HEK293 (cell line): ENCODE data around the gene CYB561D2.

Experiments
- INSM2 ChIP-seq: fragments of 450-650 bp; formaldehyde crosslinking; IDR thresholded peaks from 2 replicates; pipeline ENCODE4 v1.5.1; 2016; ENCODE audit warnings: missing biosample characterization, missing genetic modification characterization
- KLF9 ChIP-seq: fragments of 450-650 bp; formaldehyde crosslinking; IDR thresholded peaks from 2 replicates; pipeline ENCODE4 v1.5.1; 2016; ENCODE audit warnings: missing biosample characterization, missing genetic modification characterization, low read depth
- SP7 ChIP-seq: fragments of 450-650 bp; formaldehyde crosslinking; IDR thresholded peaks from 2 replicates; pipeline ENCODE4 v1.5.1; 2016; ENCODE audit warnings: missing biosample characterization, missing genetic modification characterization
- ZBTB17 ChIP-seq: fragments of 450-650 bp; formaldehyde crosslinking; IDR thresholded peaks from 2 replicates; pipeline ENCODE4 v1.5.1; 2016; ENCODE audit warnings: missing biosample characterization, missing genetic modification characterization
- ZBTB20 ChIP-seq: fragments of 450-650 bp; formaldehyde crosslinking; IDR thresholded peaks from 2 replicates; pipeline ENCODE4 v1.5.1; 2016; ENCODE audit warnings: missing biosample characterization, missing genetic modification characterization
- ZBTB21 ChIP-seq: fragments of 450-650 bp; formaldehyde crosslinking; IDR thresholded peaks from 2 replicates; pipeline ENCODE4 v1.5.1; 2017; ENCODE audit warnings: missing biosample characterization, missing genetic modification characterization
- ZEB2 ChIP-seq: fragments of 450-650 bp; formaldehyde crosslinking; IDR thresholded peaks from 2 replicates; pipeline ENCODE4 v1.5.1; 2016; ENCODE audit warnings: missing biosample characterization, missing genetic modification characterization
- ZIC2 ChIP-seq: fragments of 450-650 bp; formaldehyde crosslinking; IDR thresholded peaks from 2 replicates; pipeline ENCODE4 v1.5.1; 2016; ENCODE audit warnings: missing biosample characterization, missing genetic modification characterization
- ZNF112 ChIP-seq: fragments of 450-650 bp; formaldehyde crosslinking; IDR thresholded peaks from 2 replicates; pipeline ENCODE4 v1.5.0; 2017; ENCODE audit warnings: missing biosample characterization, missing genetic modification characterization
- ZNF140 ChIP-seq: fragments of 450-650 bp; formaldehyde crosslinking; IDR thresholded peaks from 2 replicates; pipeline ENCODE4 v1.5.1; 2016; ENCODE audit warnings: missing biosample characterization, missing genetic modification characterization
- ZNF184 ChIP-seq: fragments of 450-650 bp; IDR thresholded peaks from 2 replicates; pipeline ENCODE4 v1.5.1; 2018; ENCODE audit warnings: missing biosample characterization, mild to moderate bottlenecking, missing genetic modification characterization
- ZNF202 ChIP-seq: fragments of 450-650 bp; formaldehyde crosslinking; IDR thresholded peaks from 2 replicates; pipeline ENCODE4 v1.5.1; 2016; ENCODE audit warnings: missing biosample characterization, missing genetic modification characterization, borderline replicate concordance
- ZNF280D ChIP-seq: fragments of 450-650 bp; formaldehyde crosslinking; IDR thresholded peaks from 2 replicates; pipeline ENCODE4 v1.5.1; 2016; ENCODE audit warnings: missing biosample characterization, missing genetic modification characterization
- ZNF292 ChIP-seq: fragments of 450-650 bp; formaldehyde crosslinking; IDR thresholded peaks from 2 replicates; pipeline ENCODE4 v1.5.1; 2016; ENCODE audit warnings: low read depth, missing biosample characterization, missing genetic modification characterization, borderline replicate concordance
- ZNF362 ChIP-seq: fragments of 450-650 bp; formaldehyde crosslinking; IDR thresholded peaks from 2 replicates; pipeline ENCODE4 v1.5.1; 2016; ENCODE audit warnings: missing biosample characterization, missing genetic modification characterization
- ZNF391 ChIP-seq: fragments of 450-650 bp; formaldehyde crosslinking; IDR thresholded peaks from 2 replicates; pipeline ENCODE4 v1.5.1; 2016; ENCODE audit warnings: low read depth, missing biosample characterization, missing genetic modification characterization, borderline replicate concordance
- ZNF473 ChIP-seq: fragments of 450-650 bp; formaldehyde crosslinking; IDR thresholded peaks from 2 replicates; pipeline ENCODE4 v1.5.1; 2017; ENCODE audit warnings: missing biosample characterization, missing genetic modification characterization
- ZNF510 ChIP-seq: fragments of 450-650 bp; formaldehyde crosslinking; IDR thresholded peaks from 2 replicates; pipeline ENCODE4 v1.5.1; 2018; ENCODE audit warnings: mild to moderate bottlenecking, missing genetic modification characterization, missing biosample characterization; ENCODE audit not compliant: insufficient replicate concordance
- ZNF654 ChIP-seq: fragments of 450-650 bp; formaldehyde crosslinking; IDR thresholded peaks from 2 replicates; pipeline ENCODE4 v1.5.1; 2016; ENCODE audit warnings: low read depth, missing biosample characterization, missing genetic modification characterization
- ZNF777 ChIP-seq: fragments of 450-650 bp; formaldehyde crosslinking; IDR thresholded peaks from 2 replicates; pipeline ENCODE4 v1.5.1; 2017; ENCODE audit warnings: missing biosample characterization, missing genetic modification characterization, borderline replicate concordance
- ZNF791 ChIP-seq: fragments of 450-650 bp; formaldehyde crosslinking; IDR thresholded peaks from 2 replicates; pipeline ENCODE4 v1.5.1; 2016; ENCODE audit warnings: missing biosample characterization, missing genetic modification characterization
- ZNF837 ChIP-seq: fragments of 450-650 bp; formaldehyde crosslinking; IDR thresholded peaks from 2 replicates; pipeline ENCODE4 v1.5.1; 2016; ENCODE audit warnings: missing biosample characterization, missing genetic modification characterization
- ZNF843 ChIP-seq: fragments of 450-650 bp; formaldehyde crosslinking; IDR thresholded peaks from 2 replicates; pipeline ENCODE4 v1.5.1; 2016; ENCODE audit warnings: missing biosample characterization, missing genetic modification characterization
- ZSCAN16 ChIP-seq: fragments of 450-650 bp; formaldehyde crosslinking; IDR thresholded peaks from 2 replicates; pipeline ENCODE4 v1.5.1; 2016; ENCODE audit warnings: missing biosample characterization, missing genetic modification characterization
- TF ChIP-seq, protein P1 (sequence below): fragments of 450-650 bp; formaldehyde crosslinking; IDR thresholded peaks from 2 replicates; pipeline ENCODE4 v1.5.1; 2016; ENCODE audit warnings: missing biosample characterization, missing genetic modification characterization
- TF ChIP-seq, protein P2 (sequence below): fragments of 450-650 bp; formaldehyde crosslinking; IDR thresholded peaks from 2 replicates; pipeline ENCODE4 v1.5.1; 2016; ENCODE audit warnings: missing biosample characterization, missing genetic modification characterization, low read depth
- TF ChIP-seq, protein P3 (sequence below): fragments of 450-650 bp; formaldehyde crosslinking; IDR thresholded peaks from 2 replicates; pipeline ENCODE4 v1.5.1; 2016; ENCODE audit warnings: missing biosample characterization, missing genetic modification characterization
- TF ChIP-seq, protein P4 (sequence below): fragments of 450-650 bp; formaldehyde crosslinking; IDR thresholded peaks from 2 replicates; pipeline ENCODE4 v1.5.1; 2016; ENCODE audit warnings: missing biosample characterization, missing genetic modification characterization

The CYB561D2 gene

DNA sequence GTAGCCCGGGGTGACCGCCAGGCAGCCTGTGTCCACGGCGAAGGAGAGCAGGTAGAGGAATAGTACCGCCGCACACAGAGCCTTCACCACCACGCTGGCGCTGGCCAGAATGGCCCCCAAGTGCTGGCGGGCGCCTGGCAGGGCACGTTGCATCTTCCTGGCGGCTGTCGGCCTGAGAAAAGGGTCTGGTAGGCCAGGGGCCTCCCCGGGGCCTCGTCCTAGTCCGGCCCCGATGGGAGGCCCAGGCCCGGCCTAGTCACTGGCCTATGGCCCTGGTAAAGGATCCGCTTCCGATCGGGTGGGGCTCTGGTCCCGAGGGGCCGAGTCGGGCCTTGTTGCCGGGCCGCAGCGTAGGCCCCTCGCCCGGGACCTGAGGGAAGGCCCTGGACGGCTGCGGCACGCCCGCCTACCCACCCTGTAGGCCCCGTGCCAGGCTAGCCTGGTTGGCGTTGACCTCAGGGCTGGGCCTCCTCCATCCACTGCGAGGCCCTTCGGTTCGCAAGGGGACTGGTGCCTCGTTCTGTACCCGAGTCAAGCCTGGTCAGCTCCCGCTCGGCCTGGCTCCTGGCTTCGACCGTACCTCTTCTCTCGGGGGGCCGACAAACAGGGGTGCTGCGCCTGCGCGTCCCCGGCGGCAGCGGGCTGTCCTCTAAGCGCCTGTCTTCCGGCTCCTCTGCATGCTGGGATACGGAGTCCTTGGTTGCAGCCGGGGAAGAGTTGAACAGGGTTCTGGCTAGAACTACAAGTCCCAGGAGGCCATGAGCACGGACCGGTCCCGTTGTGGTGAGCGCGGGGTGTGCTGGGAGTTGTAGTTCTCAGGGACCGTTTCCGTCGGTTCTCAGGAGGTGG is 8.5 kb downstream of the CYB561D2 start, which contains the start of gene TMEM115 (continued):
- peak; percentile 96 for TF ChIP-seq ZBTB20
- TF ChIP-seq ZNF292 = no peak
- no peak for TF ChIP-seq ZNF362 (tag by site-specific recombination)
- TF ChIP-seq KLF9 (tag by site-specific recombination) = peak; percentile 50; the same call in 1 of the 2 replicates
- TF ChIP-seq ZNF791 (tag by site-specific recombination) = no peak
- TF ChIP-seq ZNF843 (tag by site-specific recombination) = no peak
- no peak for TF ChIP-seq ZNF510 (tag by site-specific recombination)
- no peak for TF ChIP-seq ZSCAN16
- no peak for TF ChIP-seq ZNF654 (tag by site-specific recombination)
- TF ChIP-seq, protein P1, sequence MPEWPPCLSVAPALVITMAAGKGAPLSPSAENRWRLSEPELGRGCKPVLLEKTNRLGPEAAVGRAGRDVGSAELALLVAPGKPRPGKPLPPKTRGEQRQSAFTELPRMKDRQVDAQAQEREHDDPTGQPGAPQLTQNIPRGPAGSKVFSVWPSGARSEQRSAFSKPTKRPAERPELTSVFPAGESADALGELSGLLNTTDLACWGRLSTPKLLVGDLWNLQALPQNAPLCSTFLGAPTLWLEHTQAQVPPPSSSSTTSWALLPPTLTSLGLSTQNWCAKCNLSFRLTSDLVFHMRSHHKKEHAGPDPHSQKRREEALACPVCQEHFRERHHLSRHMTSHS (tag by site-specific recombination) = no peak
- no peak for TF ChIP-seq ZNF112 (tag by site-specific recombination)
- TF ChIP-seq, protein P2, sequence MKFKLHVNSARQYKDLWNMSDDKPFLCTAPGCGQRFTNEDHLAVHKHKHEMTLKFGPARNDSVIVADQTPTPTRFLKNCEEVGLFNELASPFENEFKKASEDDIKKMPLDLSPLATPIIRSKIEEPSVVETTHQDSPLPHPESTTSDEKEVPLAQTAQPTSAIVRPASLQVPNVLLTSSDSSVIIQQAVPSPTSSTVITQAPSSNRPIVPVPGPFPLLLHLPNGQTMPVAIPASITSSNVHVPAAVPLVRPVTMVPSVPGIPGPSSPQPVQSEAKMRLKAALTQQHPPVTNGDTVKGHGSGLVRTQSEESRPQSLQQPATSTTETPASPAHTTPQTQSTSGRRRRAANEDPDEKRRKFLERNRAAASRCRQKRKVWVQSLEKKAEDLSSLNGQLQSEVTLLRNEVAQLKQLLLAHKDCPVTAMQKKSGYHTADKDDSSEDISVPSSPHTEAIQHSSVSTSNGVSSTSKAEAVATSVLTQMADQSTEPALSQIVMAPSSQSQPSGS (tag by site-specific recombination) = no peak
- TF ChIP-seq, protein P3, sequence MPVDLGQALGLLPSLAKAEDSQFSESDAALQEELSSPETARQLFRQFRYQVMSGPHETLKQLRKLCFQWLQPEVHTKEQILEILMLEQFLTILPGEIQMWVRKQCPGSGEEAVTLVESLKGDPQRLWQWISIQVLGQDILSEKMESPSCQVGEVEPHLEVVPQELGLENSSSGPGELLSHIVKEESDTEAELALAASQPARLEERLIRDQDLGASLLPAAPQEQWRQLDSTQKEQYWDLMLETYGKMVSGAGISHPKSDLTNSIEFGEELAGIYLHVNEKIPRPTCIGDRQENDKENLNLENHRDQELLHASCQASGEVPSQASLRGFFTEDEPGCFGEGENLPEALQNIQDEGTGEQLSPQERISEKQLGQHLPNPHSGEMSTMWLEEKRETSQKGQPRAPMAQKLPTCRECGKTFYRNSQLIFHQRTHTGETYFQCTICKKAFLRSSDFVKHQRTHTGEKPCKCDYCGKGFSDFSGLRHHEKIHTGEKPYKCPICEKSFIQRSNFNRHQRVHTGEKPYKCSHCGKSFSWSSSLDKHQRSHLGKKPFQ = no peak
- TF ChIP-seq ZBTB17 (tag by site-specific recombination) = peak; percentile 86
- TF ChIP-seq ZIC2 (tag by site-specific recombination) = no peak
- no peak for TF ChIP-seq ZNF184
- TF ChIP-seq ZNF473 = no peak
- TF ChIP-seq ZNF837 = no peak
- no peak for TF ChIP-seq ZNF202
- TF ChIP-seq SP7 (tag by site-specific recombination) = 0 out of 2 replicates have a peak, but pooled peaks have one; percentile 30
- TF ChIP-seq INSM2 (tag by site-specific recombination) = no peak
- no peak for TF ChIP-seq ZNF280D (tag by site-specific recombination)
- no peak for TF ChIP-seq ZNF391
- TF ChIP-seq ZNF777 (tag by site-specific recombination) = 0 out of 2 replicates have a peak, but pooled peaks have one; percentile 26
- no peak for TF ChIP-seq ZBTB21 (tag by site-specific recombination)
- TF ChIP-seq, protein P4, sequence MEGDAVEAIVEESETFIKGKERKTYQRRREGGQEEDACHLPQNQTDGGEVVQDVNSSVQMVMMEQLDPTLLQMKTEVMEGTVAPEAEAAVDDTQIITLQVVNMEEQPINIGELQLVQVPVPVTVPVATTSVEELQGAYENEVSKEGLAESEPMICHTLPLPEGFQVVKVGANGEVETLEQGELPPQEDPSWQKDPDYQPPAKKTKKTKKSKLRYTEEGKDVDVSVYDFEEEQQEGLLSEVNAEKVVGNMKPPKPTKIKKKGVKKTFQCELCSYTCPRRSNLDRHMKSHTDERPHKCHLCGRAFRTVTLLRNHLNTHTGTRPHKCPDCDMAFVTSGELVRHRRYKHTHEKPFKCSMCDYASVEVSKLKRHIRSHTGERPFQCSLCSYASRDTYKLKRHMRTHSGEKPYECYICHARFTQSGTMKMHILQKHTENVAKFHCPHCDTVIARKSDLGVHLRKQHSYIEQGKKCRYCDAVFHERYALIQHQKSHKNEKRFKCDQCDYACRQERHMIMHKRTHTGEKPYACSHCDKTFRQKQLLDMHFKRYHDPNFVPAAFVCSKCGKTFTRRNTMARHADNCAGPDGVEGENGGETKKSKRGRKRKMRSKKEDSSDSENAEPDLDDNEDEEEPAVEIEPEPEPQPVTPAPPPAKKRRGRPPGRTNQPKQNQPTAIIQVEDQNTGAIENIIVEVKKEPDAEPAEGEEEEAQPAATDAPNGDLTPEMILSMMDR (tag by site-specific recombination) = no peak
- peak; percentile 48; the same call in 1 of the 2 replicates for TF ChIP-seq ZEB2 (tag by site-specific recombination)
- no peak for TF ChIP-seq ZNF140 (tag by site-specific recombination)
